ENCODE measurements around the gene ZNF808. TPM values are rescaled to one million over a fixed set of nuclear protein-coding genes. Genes with fewer than 3 reads are reported as not detected.
A peak's percentile ranks its signal among the peaks of the same experiment; 100 is the strongest.

Gene ZNF808
- total and polyA plus RNA-seq, 9 of the 15 experiments (the other 6 are each of a cell fraction or from before 2014, with no cell fraction given), result 3.1 to 20.1 (median 10.9) TPM

DNA sequence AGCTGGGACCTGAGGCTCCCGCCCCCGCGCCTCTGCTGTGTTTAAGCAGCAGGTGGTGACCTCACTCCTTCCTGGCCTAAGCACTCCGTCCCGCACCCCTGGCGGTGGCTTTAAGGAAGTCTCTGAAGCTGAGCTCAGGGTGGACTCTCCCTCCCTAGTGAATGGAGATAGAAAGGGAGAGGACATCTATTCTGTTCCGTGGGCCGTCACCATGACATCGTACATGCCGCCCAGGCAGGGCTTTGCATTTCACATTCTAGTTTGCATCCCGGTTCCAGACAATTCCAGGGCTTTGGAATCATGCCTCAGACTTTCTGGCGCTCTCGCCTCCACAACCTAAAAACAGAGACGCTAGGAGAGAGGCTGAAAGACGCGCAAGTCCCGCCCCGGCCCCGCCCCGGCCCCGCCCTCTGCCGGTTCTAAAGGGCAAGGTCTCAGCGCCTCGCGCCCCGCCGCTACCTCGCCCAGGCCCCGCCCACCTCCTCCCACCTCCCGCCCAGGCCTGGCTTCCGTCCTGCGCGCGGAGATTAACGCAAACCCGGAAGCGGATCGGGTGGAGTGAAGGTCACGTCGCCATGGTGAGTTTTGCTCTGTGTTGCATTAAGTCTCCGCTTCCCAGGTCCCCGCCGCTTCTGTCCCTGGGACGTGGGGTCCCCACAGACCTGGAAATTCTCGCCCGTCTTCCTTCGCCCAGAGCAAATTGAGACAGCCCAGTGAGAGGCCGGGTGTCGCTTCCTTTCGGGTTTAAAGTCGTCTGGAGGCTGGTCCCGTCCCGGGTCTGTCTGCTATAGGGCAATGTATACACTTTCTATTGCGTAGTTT, at the start of gene ZNF808 (continued):
- TF ChIP-seq REST (IDR thresholded peaks at IDR 0.05; ENCODE audit: borderline replicate concordance), result peak; percentile 23; the same call in 1 of the 2 replicates
- no peak for TF ChIP-seq REST (CRISPR knock-in tag; IDR thresholded peaks at IDR 0.05; ENCODE audit: low read depth)
- TF ChIP-seq GTF2E2 (tag; IDR thresholded peaks at IDR 0.05), result 0 out of 2 replicates have a peak, but pooled peaks have one; percentile 30
- no peak for TF ChIP-seq PTRF (tag; IDR thresholded peaks at IDR 0.05)
- peak; percentile 38; the same call in 1 of the 2 replicates for TF ChIP-seq NFRKB (IDR thresholded peaks at IDR 0.05; ENCODE audit: low read depth)
- no peak for TF ChIP-seq NR1H2 (CRISPR knock-in tag; IDR thresholded peaks at IDR 0.05)
- TF ChIP-seq BMI1 (IDR thresholded peaks at IDR 0.05; ENCODE audit: low read length), result no peak
- 0 out of 2 replicates have a peak, but pooled peaks have one; percentile 38 for TF ChIP-seq TCF3 (CRISPR knock-in tag; IDR thresholded peaks at IDR 0.05)
- no peak for TF ChIP-seq ZFPM2 (CRISPR knock-in tag; IDR thresholded peaks at IDR 0.05)
- TF ChIP-seq, protein P1, sequence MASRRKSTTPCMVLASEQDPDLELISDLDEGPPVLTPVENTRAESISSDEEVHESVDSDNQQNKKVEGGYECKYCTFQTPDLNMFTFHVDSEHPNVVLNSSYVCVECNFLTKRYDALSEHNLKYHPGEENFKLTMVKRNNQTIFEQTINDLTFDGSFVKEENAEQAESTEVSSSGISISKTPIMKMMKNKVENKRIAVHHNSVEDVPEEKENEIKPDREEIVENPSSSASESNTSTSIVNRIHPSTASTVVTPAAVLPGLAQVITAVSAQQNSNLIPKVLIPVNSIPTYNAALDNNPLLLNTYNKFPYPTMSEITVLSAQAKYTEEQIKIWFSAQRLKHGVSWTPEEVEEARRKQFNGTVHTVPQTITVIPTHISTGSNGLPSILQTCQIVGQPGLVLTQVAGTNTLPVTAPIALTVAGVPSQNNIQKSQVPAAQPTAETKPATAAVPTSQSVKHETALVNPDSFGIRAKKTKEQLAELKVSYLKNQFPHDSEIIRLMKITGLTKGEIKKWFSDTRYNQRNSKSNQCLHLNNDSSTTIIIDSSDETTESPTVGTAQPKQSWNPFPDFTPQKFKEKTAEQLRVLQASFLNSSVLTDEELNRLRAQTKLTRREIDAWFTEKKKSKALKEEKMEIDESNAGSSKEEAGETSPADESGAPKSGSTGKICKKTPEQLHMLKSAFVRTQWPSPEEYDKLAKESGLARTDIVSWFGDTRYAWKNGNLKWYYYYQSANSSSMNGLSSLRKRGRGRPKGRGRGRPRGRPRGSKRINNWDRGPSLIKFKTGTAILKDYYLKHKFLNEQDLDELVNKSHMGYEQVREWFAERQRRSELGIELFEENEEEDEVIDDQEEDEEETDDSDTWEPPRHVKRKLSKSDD (conservative IDR thresholded peaks at IDR 0.05; ENCODE audit: low read length), result no peak
- TF ChIP-seq SMARCC2 (IDR thresholded peaks at IDR 0.05; ENCODE audit: low read depth), result no peak
- TF ChIP-seq ARID3A (IDR thresholded peaks at IDR 0.05; ENCODE audit: borderline replicate concordance, low read depth, low read length), result no peak
- TF ChIP-seq MTF1 (CRISPR knock-in tag; IDR thresholded peaks at IDR 0.05; ENCODE audit: borderline replicate concordance), result no peak
- no peak for TF ChIP-seq COPS2 (conservative IDR thresholded peaks at IDR 0.05)
- no peak for TF ChIP-seq BRF1 (IDR thresholded peaks at IDR 0.05; ENCODE audit: borderline replicate concordance, extremely low read depth, insufficient read length)
- no peak for TF ChIP-seq CBFA2T2 (conservative IDR thresholded peaks at IDR 0.05)
